HepG2 (cell line): ENCODE measurements around the gene SLC25A11. TPM values are rescaled to one million over a fixed set of nuclear protein-coding genes. Genes with fewer than 3 reads are reported as not detected.

Experiments used
- ARID4A ChIP-seq: sonication (generic); formaldehyde crosslinking; IDR thresholded peaks from 2 replicates; pipeline ENCODE4 v1.5.0; 2020; ENCODE audit warnings: mild to moderate bottlenecking, missing genetic modification reagents, borderline replicate concordance
- BCL3 ChIP-seq: sonication (generic); formaldehyde crosslinking; IDR thresholded peaks from 2 replicates; pipeline ENCODE4 v1.5.1; 2020; ENCODE audit warnings: mild to moderate bottlenecking, missing genetic modification reagents, moderate library complexity
- FOXK2 ChIP-seq: fragments of 450-650 bp; IDR thresholded peaks from 2 replicates; pipeline ENCODE4 v1.6.1; 2016
- FOXM1 ChIP-seq: sonication (generic); formaldehyde crosslinking; IDR thresholded peaks from 2 replicates; pipeline ENCODE4 v1.5.0; 2020; ENCODE audit warnings: missing genetic modification reagents
- FOXP1 ChIP-seq, 2 experiments: fragments of 450-650 bp in 1 of 2; IDR thresholded peaks; 2 replicates each; pipeline ENCODE4 v1.6.1; 2017 to 2018; ENCODE audit warnings: antibody characterized with exemption in 1 of 2
- HMG20A ChIP-seq: IDR thresholded peaks from 2 replicates; pipeline ENCODE4 v1.6.1; 2016; ENCODE audit warnings: borderline replicate concordance
- HOXA7 ChIP-seq: sonication (generic); formaldehyde crosslinking; IDR thresholded peaks from 2 replicates; pipeline ENCODE4 v1.8.1; 2022; ENCODE audit warnings: mild to moderate bottlenecking, missing genetic modification reagents, moderate library complexity
- HOXA9 ChIP-seq: sonication (generic); formaldehyde crosslinking; IDR thresholded peaks from 2 replicates; pipeline ENCODE4 v1.8.1; 2022; ENCODE audit warnings: missing genetic modification reagents, mild to moderate bottlenecking, moderate library complexity, borderline replicate concordance
- KDM2A ChIP-seq: sonication (generic); formaldehyde crosslinking; IDR thresholded peaks from 2 replicates; pipeline ENCODE4 v1.4.0; 2020; ENCODE audit warnings: low read depth, missing genetic modification reagents, borderline replicate concordance
- NR0B2 ChIP-seq: sonication (generic); formaldehyde crosslinking; IDR thresholded peaks from 2 replicates; pipeline ENCODE4 v1.4.0; 2020; ENCODE audit warnings: mild to moderate bottlenecking, missing genetic modification reagents
- NRL ChIP-seq: sonication (generic); formaldehyde crosslinking; IDR thresholded peaks from 2 replicates; pipeline ENCODE4 v1.5.0; 2020; ENCODE audit warnings: missing genetic modification reagents, mild to moderate bottlenecking, moderate library complexity, borderline replicate concordance
- PHF20 ChIP-seq: sonication (generic); formaldehyde crosslinking; IDR thresholded peaks from 2 replicates; pipeline ENCODE4 v1.5.0; 2020; ENCODE audit warnings: mild to moderate bottlenecking, missing genetic modification reagents
- SP5 ChIP-seq: IDR thresholded peaks from 2 replicates; pipeline ENCODE4 v1.6.1; 2016; ENCODE audit warnings: low read depth, borderline replicate concordance
- TEAD3 ChIP-seq: optimal IDR thresholded peaks from 2 replicates; pipeline ENCODE3; 2016; ENCODE audit warnings: borderline replicate concordance
- TMF1 ChIP-seq: sonication (generic); formaldehyde crosslinking; IDR thresholded peaks from 2 replicates; pipeline ENCODE4 v1.8.1; 2022; ENCODE audit warnings: low read depth, missing genetic modification reagents
- ZHX1 ChIP-seq: sonication (generic); formaldehyde crosslinking; IDR thresholded peaks from 2 replicates; pipeline ENCODE4 v1.8.1; 2022; ENCODE audit warnings: low read depth, mild to moderate bottlenecking, missing genetic modification reagents
- ZMAT3 ChIP-seq: sonication (generic); formaldehyde crosslinking; conservative IDR thresholded peaks from 2 replicates; pipeline ENCODE4 v1.7.0; 2021; ENCODE audit warnings: missing genetic modification reagents
- ZNF503 ChIP-seq: sonication (generic); formaldehyde crosslinking; IDR thresholded peaks from 2 replicates; pipeline ENCODE4 v1.4.0; 2020; ENCODE audit warnings: missing genetic modification reagents
- polyA plus RNA-seq, 8 experiments: library from polyadenylated mRNA; depleted of rRNA in 3 of 8; stranded (reverse) in 7 of 8; unstranded in 1 of 8; fragments of >200 nt; fragmentation: Illumina TruSeq in 4 of 8; extraction: Trizol in 4 of 8; gene quantifications; 2 replicates each; pipeline versions ENCODE4 v1.2.1 to v1.2.3, GENCODE V29; 2011 to 2016; ENCODE audit warnings: low read depth in 4 of 8, missing spikeins in 1 of 8, mixed read lengths in 1 of 8; ENCODE audit not compliant: insufficient read depth in 1 of 8
- total RNA-seq, 5 experiments: library from RNA; depleted of rRNA; stranded (reverse); fragments of >200 nt; fragmentation: Illumina TruSeq; extraction: Trizol; gene quantifications; 2 replicates each; pipeline ENCODE4 v1.2.3, GENCODE V29; 2016; ENCODE audit warnings: low read depth in 1 of 5

The SLC25A11 gene
- total and polyA plus RNA-seq, 2 of the 13 experiments (the other 11 are each of a cell fraction or from before 2014, with no cell fraction given): 35.4 to 47.2 TPM

GRCh38 chr17:4920351-4921048 is 19.3 kb downstream of the SLC25A11 start (continued):
- TF ChIP-seq NR0B2 (no peak), ARID4A (peak; percentile 32; the same call in 1 of the 2 replicates), BCL3 (CRISPR knock-in tag) (0 out of 2 replicates have a peak, but pooled peaks have one; percentile 28), FOXP1 (IDR thresholded peaks at IDR 0.05) (no peak), FOXP1 (CRISPR knock-in tag; IDR thresholded peaks at IDR 0.05) (peak; percentile 53), TMF1 (CRISPR knock-in tag) (no peak), NRL (CRISPR knock-in tag) (no peak), HMG20A (0 out of 2 replicates have a peak, but pooled peaks have one; percentile 44), KDM2A (0 out of 2 replicates have a peak, but pooled peaks have one; percentile 22), ZNF503 (0 out of 2 replicates have a peak, but pooled peaks have one; percentile 22), TEAD3 (peak; percentile 65), PHF20 (CRISPR knock-in tag) (no peak), HOXA9 (CRISPR knock-in tag) (no peak), HOXA7 (no peak), FOXK2 (0 out of 2 replicates have a peak, but pooled peaks have one; percentile 27), ZHX1 (CRISPR knock-in tag) (peak; percentile 49; the same call in 1 of the 2 replicates), FOXM1 (CRISPR knock-in tag) (no peak), ZMAT3 (CRISPR knock-in tag) (no peak), SP5 (CRISPR knock-in tag) (peak; percentile 13; the same call in 1 of the 2 replicates)
